Amygdala (tissue), 56 donors: Measurements from ENCODE around the gene CACNA2D3.

Experiments
- DNase-seq, 56 donors: peaks; one replicate each; lab custom pipeline; 2025; lab: John Stamatoyannopoulos, UW

CACNA2D3 gene

GRCh38 chr3:54698054-54698453 lies 575.7 kb downstream of the CACNA2D3 start:
- DNase-seq = no peak

- DNase-seq = peak in 6 of 56 donors; percentile 2 to 16 (median 4)
Observed at GRCh38 chr3:54703923-54704322, 581.6 kb downstream of the CACNA2D3 start.

- no peak for DNase-seq
Observed at GRCh38 chr3:54705730-54706129, 583.4 kb downstream of the CACNA2D3 start.

- DNase-seq = no peak
Observed at GRCh38 chr3:54706738-54707137, 584.4 kb downstream of the CACNA2D3 start.

- DNase-seq = no peak
Observed at GRCh38 chr3:54709785-54710184, 587.4 kb downstream of the CACNA2D3 start.

- no peak for DNase-seq
Observed at GRCh38 chr3:54710954-54711353, 588.6 kb downstream of the CACNA2D3 start.

GRCh38 chr3:54712539-54712938 lies 590.2 kb downstream of the CACNA2D3 start:
- DNase-seq = no peak

- DNase-seq = no peak
Observed at GRCh38 chr3:54713031-54713430, 590.7 kb downstream of the CACNA2D3 start.

GRCh38 chr3:54713455-54713854 lies 591.1 kb downstream of the CACNA2D3 start:
- no peak for DNase-seq

- no peak for DNase-seq
Observed at GRCh38 chr3:54714035-54714434, 591.7 kb downstream of the CACNA2D3 start.

- no peak for DNase-seq
Observed at GRCh38 chr3:54717506-54717905, 595.2 kb downstream of the CACNA2D3 start.

- no peak for DNase-seq
Observed at GRCh38 chr3:54719914-54720313, 597.6 kb downstream of the CACNA2D3 start.

GRCh38 chr3:54720604-54721003 lies 598.3 kb downstream of the CACNA2D3 start:
- DNase-seq = no peak

- no peak for DNase-seq
Observed at GRCh38 chr3:54731732-54732445, 609.5 kb downstream of the CACNA2D3 start.

GRCh38 chr3:54733106-54734006 lies 611.0 kb downstream of the CACNA2D3 start:
- DNase-seq = no peak

GRCh38 chr3:54736459-54736858 lies 614.1 kb downstream of the CACNA2D3 start:
- DNase-seq = no peak

- DNase-seq = no peak
Observed at GRCh38 chr3:54743755-54744154, 621.4 kb downstream of the CACNA2D3 start.

GRCh38 chr3:54744291-54744690 lies 621.9 kb downstream of the CACNA2D3 start:
- DNase-seq = no peak

- DNase-seq = no peak
Observed at GRCh38 chr3:54745843-54746242, 623.5 kb downstream of the CACNA2D3 start.

GRCh38 chr3:54746722-54747121 lies 624.4 kb downstream of the CACNA2D3 start:
- peak in 1 of 56 donors; percentile 1 for DNase-seq

- DNase-seq = no peak
Observed at GRCh38 chr3:54755756-54756155, 633.4 kb downstream of the CACNA2D3 start.

GRCh38 chr3:54756330-54756731 lies 634.0 kb downstream of the CACNA2D3 start:
- no peak for DNase-seq
